Panc1 (cell line): ENCODE measurements around the gene TMEM164. TPM values are rescaled to one million over a fixed set of nuclear protein-coding genes. Genes with fewer than 3 reads are reported as not detected.

Experiments used
- ATAC-seq: fragments of 200-7000 bp; cut with Tn5 transposase; 2 replicates; pipeline ENCODE4 v1.9.1; 2020; ENCODE audit warnings: mild to moderate bottlenecking, moderate library complexity
- BruUV-seq: library from RNA; stranded (reverse); fragments of 400-500 nt; replicated peaks from 2 replicates; lab custom pipeline; 2021; lab: Mats Ljungman, UMichigan
- CTCF ChIA-PET: fragments of 300-600 bp; sonication (Branson Sonifier 250); formaldehyde crosslinking; loops from one replicate; lab custom pipeline; 2022; ENCODE audit warnings: antibody characterized with exemption; lab: Charles Lee
- POLR2A ChIA-PET: fragments of 300-600 bp; sonication (Branson Sonifier 250); formaldehyde crosslinking; loops from one replicate; lab custom pipeline; 2022; ENCODE audit warnings: antibody characterized with exemption; lab: Charles Lee
- DNase-seq: peaks from one replicate; pipeline ENCODE4 v3.0.0-alpha.2; 2010; ENCODE audit warnings: low read depth, low spot score
- H3K27ac ChIP-seq: 2 replicates; pipeline ENCODE4 v1.5.1; 2011; ENCODE audit warnings: mild to moderate bottlenecking, low read length, inconsistent platforms
- H3K27me3 ChIP-seq: fragments of 200-500 bp; sonication (Bioruptor generic); 2 replicates; pipeline ENCODE4 v1.6.0; 2014; ENCODE audit warnings: low read length, inconsistent platforms; ENCODE audit not compliant: control insufficient read depth, insufficient read depth
- H3K36me3 ChIP-seq: fragments of 200-500 bp; sonication (Bioruptor generic); 2 replicates; pipeline ENCODE4 v1.5.1; 2014; ENCODE audit warnings: inconsistent platforms, mild to moderate bottlenecking, low read length, moderate library complexity; ENCODE audit not compliant: control insufficient read depth, insufficient read depth
- H3K4me1 ChIP-seq: 2 replicates; pipeline ENCODE4 v1.5.1; 2011; ENCODE audit warnings: inconsistent platforms, mild to moderate bottlenecking, low read length, moderate library complexity; ENCODE audit not compliant: control insufficient read depth, insufficient read depth
- H3K4me3 ChIP-seq, 2 experiments: 2 replicates each; pipeline ENCODE4 v1.5.1; 2011 to 2012; ENCODE audit warnings: low read depth in 2 of 2, low read length in 2 of 2, mild to moderate bottlenecking in 2 of 2, inconsistent platforms in 1 of 2, moderate library complexity in 1 of 2
- H3K9me3 ChIP-seq: fragments of 200-500 bp; sonication (Bioruptor generic); 2 replicates; pipeline ENCODE4 v1.5.1; 2014; ENCODE audit warnings: low read depth, mild to moderate bottlenecking, inconsistent platforms, low read length, moderate library complexity; ENCODE audit not compliant: control insufficient read depth, insufficient read depth
- CTCF ChIP-seq: fragments of 450-650 bp; IDR thresholded peaks from 2 replicates; pipeline ENCODE4 v1.5.1; 2017; ENCODE audit warnings: mild to moderate bottlenecking
- POLR2AphosphoS5 ChIP-seq: IDR thresholded peaks from 2 replicates; pipeline ENCODE4 v1.6.1; 2012; ENCODE audit warnings: mild to moderate bottlenecking, low read depth, low read length, moderate library complexity
- REST ChIP-seq, 2 experiments: IDR thresholded peaks; 2 replicates each; pipeline ENCODE4 v1.6.1; 2011 to 2012; ENCODE audit warnings: low read depth in 2 of 2, control low read depth in 1 of 2, low read length in 1 of 2, mild to moderate bottlenecking in 1 of 2, moderate library complexity in 1 of 2; ENCODE audit not compliant: insufficient read depth in 1 of 2
- SIN3A ChIP-seq: IDR thresholded peaks from 2 replicates; pipeline ENCODE4 v1.6.1; 2012; ENCODE audit warnings: low read depth, mild to moderate bottlenecking, low read length, moderate library complexity, borderline replicate concordance; ENCODE audit not compliant: insufficient read depth
- TCF7L2 ChIP-seq: IDR thresholded peaks from 2 replicates; pipeline ENCODE4 v1.6.1; 2011; ENCODE audit warnings: mild to moderate bottlenecking, low read depth, low read length, inconsistent platforms
- in situ Hi-C: cut with HindIII; loops from 2 replicates; pipeline ENCODE4 v1.10.0; 2016; ENCODE audit warnings: low sequenced_read_pairs, low pct_unique_long_range_greater_than_20kb
- intact Hi-C: fragments of 100-400 bp; cut with micrococcal nuclease; formaldehyde crosslinking; loops from one replicate; pipeline ENCODE4 v1.10.0; 2022; ENCODE audit not compliant: unreplicated experiment
- total RNA-seq: library from RNA; stranded (reverse); gene quantifications from one replicate; pipeline ENCODE4 v1.2.1, GENCODE V29; 2021; ENCODE audit not compliant: unreplicated experiment

Gene TMEM164
- total RNA-seq, 1 experiment from 2014 or later: 32.8 TPM

- ATAC-seq (no peak), DNase-seq (no peak)
- intact Hi-C loops: no loop called here
- no peak overlapping the region for H3K4me3 ChIP-seq
- H3K27me3 ChIP-seq: no peaks in the 10 kb centered on the region
- TF ChIP-seq CTCF: no peak
- no peak for TF ChIP-seq POLR2AphosphoS5
- no peak for TF ChIP-seq REST (IDR thresholded peaks at IDR 0.05; ENCODE audit: insufficient read depth in 1 of 2, low read depth in 2 of 2, low read length in 1 of 2)
- no peak for TF ChIP-seq SIN3A
- no peak for TF ChIP-seq TCF7L2
- ChIA-PET POLR2A (no interaction called here), CTCF (no interaction called here)
- no peaks in the 10 kb centered on the region for H3K36me3 ChIP-seq
- no TSS peak for BruUV-seq
- in situ Hi-C loops: no loop called here
- H3K4me1 ChIP-seq: no peaks in the 10 kb centered on the region
- H3K27ac ChIP-seq: no peak overlapping the region
- no peaks in the 10 kb centered on the region for H3K9me3 ChIP-seq
Observed at GRCh38 chrX:110034036-110034435, 31.1 kb downstream of the TMEM164 start.

- ChIA-PET CTCF (interaction anchor here (0.6 kb wide), 1 partner anchor 143 kb away, joined by 3 read pairs; no protein-coding TSS in a partner anchor), POLR2A (no interaction called here)
- H3K27me3 ChIP-seq: no peaks in the 10 kb centered on the region
- TF ChIP-seq REST (IDR thresholded peaks at IDR 0.05; ENCODE audit: insufficient read depth in 1 of 2, low read depth in 2 of 2, low read length in 1 of 2) (no peak), SIN3A (no peak), CTCF (no peak), POLR2AphosphoS5 (no peak), TCF7L2 (no peak)
- intact Hi-C loops (no loop called here), in situ Hi-C loops (no loop called here)
- no peaks in the 10 kb centered on the region for H3K4me1 ChIP-seq
- H3K36me3 ChIP-seq: no peaks in the 10 kb centered on the region
- ATAC-seq (no peak), DNase-seq (no peak)
- no peaks in the 10 kb centered on the region for H3K9me3 ChIP-seq
- BruUV-seq: no TSS peak
- no peak overlapping the region for H3K27ac ChIP-seq
- no peak overlapping the region for H3K4me3 ChIP-seq
Observed at GRCh38 chrX:110036162-110037033, 33.5 kb downstream of the TMEM164 start.
